HepG2 (cell line): ENCODE data around the gene MMP24OS. TPM values are rescaled to one million over a fixed set of nuclear protein-coding genes. Genes with fewer than 3 reads are reported as not detected.
A peak's percentile ranks its signal among the peaks of the same experiment; 100 is the strongest.

Experiments
- ARID2 ChIP-seq: sonication (generic); formaldehyde crosslinking; IDR thresholded peaks from 2 replicates; pipeline ENCODE4 v1.8.1; 2022; ENCODE audit warnings: mild to moderate bottlenecking, missing genetic modification reagents, borderline replicate concordance
- CCDC6 ChIP-seq: sonication (generic); formaldehyde crosslinking; IDR thresholded peaks from 2 replicates; pipeline ENCODE4 v1.8.1; 2022; ENCODE audit warnings: mild to moderate bottlenecking, missing genetic modification reagents, moderate library complexity
- FOXP1 ChIP-seq, 2 experiments: fragments of 450-650 bp in 1 of 2; IDR thresholded peaks; 2 replicates each; pipeline ENCODE4 v1.6.1; 2017 to 2018; ENCODE audit warnings: antibody characterized with exemption in 1 of 2
- GPBP1L1 ChIP-seq: sonication (generic); formaldehyde crosslinking; IDR thresholded peaks from 2 replicates; pipeline ENCODE4 v1.5.0; 2020; ENCODE audit warnings: mild to moderate bottlenecking, missing genetic modification reagents
- HMGXB4 ChIP-seq, 2 experiments: sonication (generic) in 1 of 2; formaldehyde crosslinking in 1 of 2; IDR thresholded peaks; 2 replicates each; pipeline versions ENCODE4 v1.4.0 to v1.6.1; 2018 to 2020; ENCODE audit warnings: missing genetic modification reagents in 2 of 2, borderline replicate concordance in 1 of 2, low read depth in 1 of 2, mild to moderate bottlenecking in 1 of 2, missing biosample characterization in 1 of 2
- KLF6 ChIP-seq: IDR thresholded peaks from 2 replicates; pipeline ENCODE4 v1.8.0; 2016; ENCODE audit warnings: missing biosample characterization, missing genetic modification reagents
- NFE2 ChIP-seq: sonication (generic); formaldehyde crosslinking; IDR thresholded peaks from 2 replicates; pipeline ENCODE4 v1.4.0; 2020; ENCODE audit warnings: missing genetic modification reagents
- NKX3-1 ChIP-seq: sonication (generic); formaldehyde crosslinking; IDR thresholded peaks from 2 replicates; pipeline ENCODE4 v1.5.0; 2020; ENCODE audit warnings: missing genetic modification reagents
- PATZ1 ChIP-seq: sonication (generic); formaldehyde crosslinking; IDR thresholded peaks from 2 replicates; pipeline ENCODE4 v1.4.0; 2020; ENCODE audit warnings: missing genetic modification reagents
- PAXIP1 ChIP-seq: sonication (generic); formaldehyde crosslinking; conservative IDR thresholded peaks from 2 replicates; pipeline ENCODE4 v1.4.0; 2020; ENCODE audit warnings: mild to moderate bottlenecking, missing genetic modification reagents, moderate library complexity
- SAP130 ChIP-seq: IDR thresholded peaks from 2 replicates; pipeline ENCODE4 v1.6.1; 2016; ENCODE audit warnings: low read depth
- ZEB1 ChIP-seq: IDR thresholded peaks from 2 replicates; pipeline ENCODE4 v1.6.1; 2012; ENCODE audit warnings: mild to moderate bottlenecking, low read depth, inconsistent platforms; ENCODE audit not compliant: insufficient replicate concordance
- ZNF17 ChIP-seq: sonication (generic); formaldehyde crosslinking; IDR thresholded peaks from 2 replicates; pipeline ENCODE4 v1.5.0; 2020; ENCODE audit warnings: mild to moderate bottlenecking, missing genetic modification reagents
- ZNF382 ChIP-seq: sonication (generic); formaldehyde crosslinking; IDR thresholded peaks from 2 replicates; pipeline ENCODE4 v1.5.0; 2020; ENCODE audit warnings: missing genetic modification reagents, mild to moderate bottlenecking, borderline replicate concordance
- ZNF550 ChIP-seq: sonication (generic); formaldehyde crosslinking; IDR thresholded peaks from 2 replicates; pipeline ENCODE4 v1.4.0; 2020; ENCODE audit warnings: mild to moderate bottlenecking, missing genetic modification reagents, borderline replicate concordance
- ZNF615 ChIP-seq: sonication (generic); formaldehyde crosslinking; IDR thresholded peaks from 2 replicates; pipeline ENCODE4 v1.5.0; 2020; ENCODE audit warnings: mild to moderate bottlenecking, missing genetic modification reagents, borderline replicate concordance
- ZNF776 ChIP-seq: sonication (generic); formaldehyde crosslinking; IDR thresholded peaks from 2 replicates; pipeline ENCODE4 v1.4.0; 2020; ENCODE audit warnings: mild to moderate bottlenecking, missing genetic modification reagents
- polyA plus RNA-seq, 8 experiments: library from polyadenylated mRNA; depleted of rRNA in 3 of 8; stranded (reverse) in 7 of 8; unstranded in 1 of 8; fragments of >200 nt; fragmentation: Illumina TruSeq in 4 of 8; extraction: Trizol in 4 of 8; gene quantifications; 2 replicates each; pipeline versions ENCODE4 v1.2.1 to v1.2.3, GENCODE V29; 2011 to 2016; ENCODE audit warnings: low read depth in 4 of 8, missing spikeins in 1 of 8, mixed read lengths in 1 of 8; ENCODE audit not compliant: insufficient read depth in 1 of 8
- total RNA-seq, 5 experiments: library from RNA; depleted of rRNA; stranded (reverse); fragments of >200 nt; fragmentation: Illumina TruSeq; extraction: Trizol; gene quantifications; 2 replicates each; pipeline ENCODE4 v1.2.3, GENCODE V29; 2016; ENCODE audit warnings: low read depth in 1 of 5
- TF ChIP-seq, protein P1 (sequence below): sonication (generic); formaldehyde crosslinking; IDR thresholded peaks from 2 replicates; pipeline ENCODE4 v1.4.0; 2020; ENCODE audit warnings: mild to moderate bottlenecking, low read depth, missing genetic modification reagents

Gene MMP24OS
- total and polyA plus RNA-seq, 2 of the 13 experiments (the other 11 are each of a cell fraction or from before 2014, with no cell fraction given) = 6.0 to 8.5 TPM

GRCh38 chr20:35283441-35284266, 5.7 kb upstream of the MMP24OS start (continued):
- peak; percentile 42 for TF ChIP-seq ZEB1
- no peak for TF ChIP-seq ZNF17 (CRISPR knock-in tag)
- TF ChIP-seq NFE2 (CRISPR knock-in tag) = no peak
- TF ChIP-seq ARID2 = no peak
- no peak for TF ChIP-seq PAXIP1 (CRISPR knock-in tag)
- TF ChIP-seq ZNF382 (CRISPR knock-in tag) = no peak
- TF ChIP-seq PATZ1 (CRISPR knock-in tag) = no peak
- TF ChIP-seq CCDC6 (CRISPR knock-in tag) = no peak
- no peak for TF ChIP-seq FOXP1 (IDR thresholded peaks at IDR 0.05)
- no peak for TF ChIP-seq FOXP1 (CRISPR knock-in tag; IDR thresholded peaks at IDR 0.05)
- TF ChIP-seq KLF6 (CRISPR knock-in tag) = no peak
- no peak for TF ChIP-seq NKX3-1 (CRISPR knock-in tag)
- no peak for TF ChIP-seq ZNF776
- TF ChIP-seq, protein P1, sequence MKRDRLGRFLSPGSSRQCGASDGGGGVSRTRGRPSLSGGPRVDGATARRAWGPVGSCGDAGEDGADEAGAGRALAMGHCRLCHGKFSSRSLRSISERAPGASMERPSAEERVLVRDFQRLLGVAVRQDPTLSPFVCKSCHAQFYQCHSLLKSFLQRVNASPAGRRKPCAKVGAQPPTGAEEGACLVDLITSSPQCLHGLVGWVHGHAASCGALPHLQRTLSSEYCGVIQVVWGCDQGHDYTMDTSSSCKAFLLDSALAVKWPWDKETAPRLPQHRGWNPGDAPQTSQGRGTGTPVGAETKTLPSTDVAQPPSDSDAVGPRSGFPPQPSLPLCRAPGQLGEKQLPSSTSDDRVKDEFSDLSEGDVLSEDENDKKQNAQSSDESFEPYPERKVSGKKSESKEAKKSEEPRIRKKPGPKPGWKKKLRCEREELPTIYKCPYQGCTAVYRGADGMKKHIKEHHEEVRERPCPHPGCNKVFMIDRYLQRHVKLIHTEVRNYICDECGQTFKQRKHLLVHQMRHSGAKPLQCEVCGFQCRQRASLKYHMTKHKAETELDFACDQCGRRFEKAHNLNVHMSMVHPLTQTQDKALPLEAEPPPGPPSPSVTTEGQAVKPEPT (CRISPR knock-in tag) = no peak
- no peak for TF ChIP-seq SAP130 (CRISPR knock-in tag)
- no peak for TF ChIP-seq HMGXB4 (CRISPR knock-in tag; IDR thresholded peaks at IDR 0.05; ENCODE audit: borderline replicate concordance in 1 of 2, low read depth in 1 of 2)
- TF ChIP-seq GPBP1L1 = no peak
- TF ChIP-seq ZNF615 = no peak
- no peak for TF ChIP-seq ZNF550
